IMR-90 (cell line): ENCODE results near the gene FAM149B1. TPM values are rescaled to one million over a fixed set of nuclear protein-coding genes. Genes with fewer than 3 reads are reported as not detected.

ENCODE experiments used
- ATAC-seq: fragments of 200-7000 bp; cut with Tn5 transposase; 2 replicates; pipeline ENCODE4 v1.9.1; 2020; ENCODE audit warnings: low read depth, mild to moderate bottlenecking, moderate library complexity
- BruUV-seq: library from RNA; stranded (reverse); fragments of 400-500 nt; replicated peaks from 2 replicates; lab custom pipeline; 2021; lab: Mats Ljungman, UMichigan
- CTCF ChIA-PET: fragments of 300-600 bp; formaldehyde crosslinking; extraction: SDS; loops from one replicate; lab custom pipeline; 2021; ENCODE audit warnings: antibody characterized with exemption; lab: Yijun Ruan, JAX
- POLR2A ChIA-PET: fragments of 300-600 bp; sonication (Branson Sonifier 250); formaldehyde crosslinking; loops from one replicate; lab custom pipeline; 2022; ENCODE audit warnings: antibody characterized with exemption; ENCODE audit not compliant: unreplicated experiment; lab: Charles Lee
- DNase-seq: peaks from one replicate; pipeline ENCODE4 v3.0.0; 2013
- H2AFZ ChIP-seq: replicated peaks from 2 replicates; pipeline ENCODE3; 2013; ENCODE audit warnings: low read length, mild to moderate bottlenecking; ENCODE audit not compliant: poor library complexity
- H2AK5ac ChIP-seq: 2 replicates; pipeline ENCODE4 v1.6.1; 2013; ENCODE audit warnings: low read depth, low read length, inconsistent platforms
- H2AK9ac ChIP-seq: replicated peaks from 2 replicates; pipeline ENCODE3; 2013; ENCODE audit warnings: mild to moderate bottlenecking, low read depth, low read length, moderate library complexity; ENCODE audit not compliant: poor library complexity
- H2BK120ac ChIP-seq: 2 replicates; pipeline ENCODE4 v1.6.1; 2013; ENCODE audit warnings: low read depth, low read length, inconsistent platforms
- H2BK15ac ChIP-seq: 3 replicates; pipeline ENCODE4 v1.6.1; 2013; ENCODE audit warnings: low read depth, low read length, inconsistent platforms
- H2BK20ac ChIP-seq: 2 replicates; pipeline ENCODE4 v1.6.1; 2013; ENCODE audit warnings: low read depth, mild to moderate bottlenecking, inconsistent platforms, low read length, moderate library complexity
- H2BK5ac ChIP-seq: 2 replicates; pipeline ENCODE4 v1.6.1; 2013; ENCODE audit warnings: mild to moderate bottlenecking, low read depth, low read length, inconsistent platforms; ENCODE audit not compliant: poor library complexity, severe bottlenecking
- H3K14ac ChIP-seq: replicated peaks from 2 replicates; pipeline ENCODE4 v1.6.1; 2013; ENCODE audit warnings: low read depth, low read length, inconsistent platforms
- H3K18ac ChIP-seq: 2 replicates; pipeline ENCODE4 v1.6.1; 2013; ENCODE audit warnings: low read depth, low read length, control low read depth
- H3K23ac ChIP-seq: 2 replicates; pipeline ENCODE4 v1.6.1; 2013; ENCODE audit warnings: low read depth, low read length, inconsistent platforms
- H3K27ac ChIP-seq: 2 replicates; pipeline ENCODE4 v1.5.1; 2013; ENCODE audit warnings: mild to moderate bottlenecking, control low read depth, low read length; ENCODE audit not compliant: insufficient read depth
- H3K27me3 ChIP-seq: 2 replicates; pipeline ENCODE4 v1.6.1; 2013; ENCODE audit warnings: low read length; ENCODE audit not compliant: control insufficient read depth, insufficient read depth
- H3K36me3 ChIP-seq: 2 replicates; pipeline ENCODE4 v1.6.1; 2013; ENCODE audit warnings: low read length, mixed read lengths; ENCODE audit not compliant: control insufficient read depth, insufficient read depth
- H3K4ac ChIP-seq: 2 replicates; pipeline ENCODE4 v1.6.1; 2013; ENCODE audit warnings: low read depth, low read length, inconsistent platforms
- H3K4me1 ChIP-seq: 2 replicates; pipeline ENCODE4 v1.6.1; 2013; ENCODE audit warnings: low read length, mixed read lengths; ENCODE audit not compliant: control insufficient read depth, insufficient read depth
- H3K4me2 ChIP-seq: 2 replicates; pipeline ENCODE4 v1.6.1; 2013; ENCODE audit warnings: low read depth, mild to moderate bottlenecking, control low read depth, low read length, moderate library complexity
- H3K4me3 ChIP-seq: 2 replicates; pipeline ENCODE4 v1.5.1; 2013; ENCODE audit warnings: low read depth, mild to moderate bottlenecking, control low read depth, low read length, moderate library complexity; ENCODE audit not compliant: insufficient read depth
- H3K56ac ChIP-seq: 2 replicates; pipeline ENCODE4 v1.6.1; 2013; ENCODE audit warnings: low read length, inconsistent platforms; ENCODE audit not compliant: insufficient read depth; ENCODE audit errors: extremely low read depth
- H3K79me1 ChIP-seq, 2 experiments: 2 replicates each; pipeline ENCODE4 v1.6.1; 2013; ENCODE audit warnings: low read length in 2 of 2, inconsistent platforms in 1 of 2, low read depth in 1 of 2
- H3K9ac ChIP-seq: 2 replicates; pipeline ENCODE4 v1.6.1; 2013; ENCODE audit warnings: low read depth, low read length, control low read depth
- H3K9me1 ChIP-seq: 2 replicates; pipeline ENCODE4 v1.6.1; 2013; ENCODE audit warnings: low read length, inconsistent platforms; ENCODE audit not compliant: insufficient read depth
- H3K9me3 ChIP-seq: 2 replicates; pipeline ENCODE4 v1.6.1; 2013; ENCODE audit warnings: low read length; ENCODE audit not compliant: control insufficient read depth, insufficient read depth
- H4K20me1 ChIP-seq: 2 replicates; pipeline ENCODE4 v1.6.1; 2013; ENCODE audit warnings: low read length, inconsistent platforms; ENCODE audit not compliant: insufficient read depth
- H4K5ac ChIP-seq: 2 replicates; pipeline ENCODE4 v1.6.1; 2013; ENCODE audit warnings: mild to moderate bottlenecking, low read depth, low read length, control low read depth
- H4K8ac ChIP-seq, 2 experiments: 2 replicates each; pipeline ENCODE4 v1.6.1; 2013; ENCODE audit warnings: low read depth in 2 of 2, low read length in 2 of 2, control low read depth in 1 of 2, inconsistent platforms in 1 of 2
- H4K91ac ChIP-seq: 2 replicates; pipeline ENCODE4 v1.6.1; 2013; ENCODE audit warnings: low read depth, low read length, inconsistent platforms; ENCODE audit not compliant: insufficient read depth
- BHLHE40 ChIP-seq: fragments of 150-350 bp; IDR thresholded peaks from 2 replicates; pipeline ENCODE4 v1.6.1; 2016; ENCODE audit warnings: mild to moderate bottlenecking, low read depth, low read length
- CTCF ChIP-seq: conservative IDR thresholded peaks from 2 replicates; pipeline ENCODE4 v1.5.1; 2012; ENCODE audit warnings: mild to moderate bottlenecking, low read depth, low read length, improper control_type of control experiment
- ELK1 ChIP-seq: fragments of 150-350 bp; IDR thresholded peaks from 2 replicates; pipeline ENCODE4 v1.6.1; 2016; ENCODE audit warnings: low read depth, mild to moderate bottlenecking, low read length, moderate library complexity, borderline replicate concordance
- FOS ChIP-seq: fragments of 150-350 bp; IDR thresholded peaks from 2 replicates; pipeline ENCODE4 v1.6.1; 2016; ENCODE audit warnings: low read depth, low read length
- MAFK ChIP-seq: IDR thresholded peaks from 2 replicates; pipeline ENCODE4 v1.6.1; 2012; ENCODE audit warnings: low read depth, low read length, improper control_type of control experiment
- MAZ ChIP-seq: IDR thresholded peaks from 2 replicates; pipeline ENCODE4 v1.6.1; 2012; ENCODE audit warnings: low read depth, mild to moderate bottlenecking, low read length, improper control_type of control experiment, moderate library complexity, borderline replicate concordance
- MXI1 ChIP-seq: IDR thresholded peaks from 2 replicates; pipeline ENCODE4 v1.6.1; 2012; ENCODE audit warnings: low read depth, mild to moderate bottlenecking, low read length, moderate library complexity, borderline replicate concordance
- NFE2L2 ChIP-seq: fragments of 150-350 bp; IDR thresholded peaks from 2 replicates; pipeline ENCODE4 v1.6.1; 2016; ENCODE audit warnings: low read depth, mild to moderate bottlenecking, low read length
- POLR2A ChIP-seq: IDR thresholded peaks from 2 replicates; pipeline ENCODE4 v1.6.1; 2012; ENCODE audit warnings: mild to moderate bottlenecking, low read depth, low read length
- RAD21 ChIP-seq: IDR thresholded peaks from 2 replicates; pipeline ENCODE4 v1.6.1; 2012; ENCODE audit warnings: low read length, improper control_type of control experiment
- SMC3 ChIP-seq: fragments of 150-350 bp; IDR thresholded peaks from 2 replicates; pipeline ENCODE4 v1.6.1; 2016; ENCODE audit warnings: low read depth, mild to moderate bottlenecking, antibody characterized with exemption, low read length, moderate library complexity
- USF2 ChIP-seq: fragments of 150-350 bp; IDR thresholded peaks from 2 replicates; pipeline ENCODE4 v1.6.1; 2017; ENCODE audit warnings: mild to moderate bottlenecking, antibody characterized with exemption, low read length, low read depth
- WGBS, 2 experiments: methylation state at CpG; one replicate each; pipeline versions ENCODE4 v1.1.5 to v1.1.7; 2013; ENCODE audit warnings: missing lambda C conversion rate in 2 of 2; ENCODE audit not compliant: insufficient read length in 1 of 2; ENCODE audit errors: extremely low coverage in 2 of 2; 5-methylcytosine and 5-hydroxymethylcytosine counted together
- dilution Hi-C: fragments of 300-500 bp; cut with HindIII; formaldehyde crosslinking; loops from one replicate; pipeline ENCODE4 v1.14.3; 2018; ENCODE audit warnings: low sequenced_read_pairs; ENCODE audit not compliant: unreplicated experiment
- in situ Hi-C: fragments of 300-500 bp; cut with MboI; formaldehyde crosslinking; loops from 3 replicates; pipeline ENCODE4 v1.14.3; 2019; ENCODE audit warnings: low sequenced_read_pairs, inconsistent platforms, mixed read lengths
- intact Hi-C: fragments of 100-400 bp; cut with micrococcal nuclease; formaldehyde crosslinking; loops from 2 replicates; pipeline ENCODE4 v1.10.0; 2022
- polyA plus RNA-seq, 3 experiments: library from polyadenylated mRNA; depleted of rRNA; stranded (reverse); fragments of >200 nt; gene quantifications; 2 replicates each; pipeline ENCODE4 v1.2.3, GENCODE V29; 2012; ENCODE audit warnings: low replicate concordance in 1 of 3
- total RNA-seq: library from RNA; depleted of rRNA; stranded (reverse); fragments of >200 nt; gene quantifications from 2 replicates; pipeline ENCODE4 v1.2.3, GENCODE V29; 2012

Gene FAM149B1
- total and polyA plus RNA-seq, 2 of the 4 experiments (the other 2 are of a cell fraction): 21.7 to 28.3 TPM

- no peak overlapping the region for H2BK20ac ChIP-seq
- H2BK15ac ChIP-seq: 0 out of 3 replicates have a peak overlapping the region, but pooled peaks have one; percentile 22
- no peak overlapping the region for H2BK120ac ChIP-seq
- H3K27ac ChIP-seq: peak overlapping the region; percentile 75
- H3K4me1 ChIP-seq: no peaks in the 10 kb centered on the region; the same call in 1 of the 2 replicates
- H3K18ac ChIP-seq: peak overlapping the region; percentile 21; the same call in 1 of the 2 replicates
- peak overlapping the region; percentile 79 for H3K4me3 ChIP-seq
- H3K56ac ChIP-seq: peak overlapping the region; percentile 89
- H2BK5ac ChIP-seq: peak overlapping the region; percentile 81
- no peaks in the 10 kb centered on the region for H3K9me1 ChIP-seq
- peak overlapping the region; percentile 74; the same call in 1 of the 2 replicates for H4K91ac ChIP-seq
- H4K20me1 ChIP-seq: peaks cover 5% of the 10 kb centered on the region
- ChIA-PET CTCF (interaction anchor here (0.9 kb wide), 1 partner anchor 8 kb away, joined by 3 read pairs; no protein-coding TSS in a partner anchor), POLR2A (interaction anchor here (0.6 kb wide), 1 partner anchor 72 kb away, joined by 18 read pairs; no protein-coding TSS in a partner anchor)
- H3K14ac ChIP-seq: peak overlapping the region; percentile 96
- dilution Hi-C loops (no loop called here), intact Hi-C loops (no loop called here), in situ Hi-C loops (no loop called here)
- no TSS peak for BruUV-seq
- H2AFZ ChIP-seq: peak overlapping the region; percentile 96
- DNase-seq (peak; percentile 28), ATAC-seq (no peak)
- H3K27me3 ChIP-seq: no peaks in the 10 kb centered on the region
- peaks cover 24 to 37% of the 10 kb centered on the region in 2 experiments for H3K79me1 ChIP-seq
- H2AK5ac ChIP-seq: peak overlapping the region; percentile 92
- no CpG with 5 or more reads among the region's 5 CpGs for WGBS, 2 experiments
- H4K5ac ChIP-seq: peak overlapping the region; percentile 80
- H3K9me3 ChIP-seq: no peaks in the 10 kb centered on the region
- H3K9ac ChIP-seq: peak overlapping the region; percentile 88
- peak overlapping the region; percentile 87 for H2AK9ac ChIP-seq
- TF ChIP-seq BHLHE40 (no peak), USF2 (no peak), NFE2L2 (no peak), FOS (no peak), MXI1 (no peak), ELK1 (no peak), POLR2A (no peak), RAD21 (no peak), CTCF (no peak), SMC3 (no peak), MAZ (no peak), MAFK (no peak)
- peak overlapping the region; percentile 82 to 98 for H4K8ac ChIP-seq
- peaks cover 7% of the 10 kb centered on the region for H3K36me3 ChIP-seq
- H3K4ac ChIP-seq: peak overlapping the region; percentile 93
- H3K23ac ChIP-seq: peak overlapping the region; percentile 98
- peak overlapping the region; percentile 89 for H3K4me2 ChIP-seq
Observed at GRCh38 chr10:73167458-73167782, 499 bp upstream of the FAM149B1 start.
